ENCODE measurements around the gene AIG1. TPM values are rescaled to one million over a fixed set of nuclear protein-coding genes. Genes with fewer than 3 reads are reported as not detected.

AIG1 gene
- total and polyA plus RNA-seq, 2 donors from 2014 or later = 57.3 to 146 TPM

- Histone ChIP-seq H3K9ac (ENCODE audit: low read length in 3 of 3) (no peak overlapping the region), H3K27me3 (ENCODE audit: control insufficient read depth, insufficient read depth, low read length) (no peaks in the 10 kb centered on the region), H3K36me3 (ENCODE audit: control insufficient read depth in 2 of 3, insufficient read depth in 3 of 3, low read length in 3 of 3) (no peaks in the 10 kb centered on the region), H3K4me1 (ENCODE audit: control insufficient read depth in 2 of 3, insufficient read depth in 2 of 3, low read depth in 1 of 3, low read length in 3 of 3) (no peaks in the 10 kb centered on the region), H3K27ac (ENCODE audit: low read depth in 2 of 2, low read length in 2 of 2) (no peak overlapping the region), H3K4me3 (ENCODE audit: low read length in 3 of 3) (no peak overlapping the region), H3K9me3 (ENCODE audit: control insufficient read depth in 2 of 3, insufficient read depth in 1 of 3, low read length in 3 of 3) (no peaks in the 10 kb centered on the region)
- intact Hi-C loops (cut with DNase I) = no loop called here
- DNase-seq (no peak), FAIRE-seq (no peak)
- TF ChIP-seq, protein P1, sequence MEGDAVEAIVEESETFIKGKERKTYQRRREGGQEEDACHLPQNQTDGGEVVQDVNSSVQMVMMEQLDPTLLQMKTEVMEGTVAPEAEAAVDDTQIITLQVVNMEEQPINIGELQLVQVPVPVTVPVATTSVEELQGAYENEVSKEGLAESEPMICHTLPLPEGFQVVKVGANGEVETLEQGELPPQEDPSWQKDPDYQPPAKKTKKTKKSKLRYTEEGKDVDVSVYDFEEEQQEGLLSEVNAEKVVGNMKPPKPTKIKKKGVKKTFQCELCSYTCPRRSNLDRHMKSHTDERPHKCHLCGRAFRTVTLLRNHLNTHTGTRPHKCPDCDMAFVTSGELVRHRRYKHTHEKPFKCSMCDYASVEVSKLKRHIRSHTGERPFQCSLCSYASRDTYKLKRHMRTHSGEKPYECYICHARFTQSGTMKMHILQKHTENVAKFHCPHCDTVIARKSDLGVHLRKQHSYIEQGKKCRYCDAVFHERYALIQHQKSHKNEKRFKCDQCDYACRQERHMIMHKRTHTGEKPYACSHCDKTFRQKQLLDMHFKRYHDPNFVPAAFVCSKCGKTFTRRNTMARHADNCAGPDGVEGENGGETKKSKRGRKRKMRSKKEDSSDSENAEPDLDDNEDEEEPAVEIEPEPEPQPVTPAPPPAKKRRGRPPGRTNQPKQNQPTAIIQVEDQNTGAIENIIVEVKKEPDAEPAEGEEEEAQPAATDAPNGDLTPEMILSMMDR (IDR thresholded peaks at IDR 0.05; ENCODE audit: borderline replicate concordance, extremely low read depth, insufficient read depth) = no peak
These were observed 288.8 kb downstream of the AIG1 start for GRCh38 chr6:143349530-143349929.

GRCh38 chr6:143356101-143356880 lies 295.6 kb downstream of the AIG1 start:
- intact Hi-C loops (cut with DNase I) = no loop called here
- Histone ChIP-seq H3K27ac (ENCODE audit: low read depth in 2 of 2, low read length in 2 of 2) (no peak overlapping the region), H3K4me3 (ENCODE audit: low read length in 3 of 3) (no peak overlapping the region), H3K27me3 (ENCODE audit: control insufficient read depth, insufficient read depth, low read length) (no peaks in the 10 kb centered on the region), H3K9ac (ENCODE audit: low read length in 3 of 3) (no peak overlapping the region), H3K9me3 (ENCODE audit: control insufficient read depth in 2 of 3, insufficient read depth in 1 of 3, low read length in 3 of 3) (no peaks in the 10 kb centered on the region), H3K4me1 (ENCODE audit: control insufficient read depth in 2 of 3, insufficient read depth in 2 of 3, low read depth in 1 of 3, low read length in 3 of 3) (no peaks in the 10 kb centered on the region), H3K36me3 (ENCODE audit: control insufficient read depth in 2 of 3, insufficient read depth in 3 of 3, low read length in 3 of 3) (no peaks in the 10 kb centered on the region)
- TF ChIP-seq, protein P1 (IDR thresholded peaks at IDR 0.05; ENCODE audit: borderline replicate concordance, extremely low read depth, insufficient read depth) = no peak
- no peak for FAIRE-seq
- no peak for DNase-seq

GRCh38 chr6:143357152-143357551 lies 296.5 kb downstream of the AIG1 start:
- FAIRE-seq (no peak), DNase-seq (no peak)
- no peak overlapping the region for H3K9ac ChIP-seq (ENCODE audit: low read length in 3 of 3)
- intact Hi-C loops (cut with DNase I) = no loop called here
- H3K9me3 ChIP-seq (ENCODE audit: control insufficient read depth in 2 of 3, insufficient read depth in 1 of 3, low read length in 3 of 3) = no peaks in the 10 kb centered on the region
- no peak overlapping the region for H3K4me3 ChIP-seq (ENCODE audit: low read length in 3 of 3)
- no peaks in the 10 kb centered on the region for H3K36me3 ChIP-seq (ENCODE audit: control insufficient read depth in 2 of 3, insufficient read depth in 3 of 3, low read length in 3 of 3)
- no peak overlapping the region for H3K27ac ChIP-seq (ENCODE audit: low read depth in 2 of 2, low read length in 2 of 2)
- TF ChIP-seq, protein P1 (IDR thresholded peaks at IDR 0.05; ENCODE audit: borderline replicate concordance, extremely low read depth, insufficient read depth) = no peak
- H3K4me1 ChIP-seq (ENCODE audit: control insufficient read depth in 2 of 3, insufficient read depth in 2 of 3, low read depth in 1 of 3, low read length in 3 of 3) = no peaks in the 10 kb centered on the region
- H3K27me3 ChIP-seq (ENCODE audit: control insufficient read depth, insufficient read depth, low read length) = no peaks in the 10 kb centered on the region
